ENCODE data around the gene LAMA1.

GRCh38 chr18:7023063-7023580 is 94.5 kb downstream of the LAMA1 start:
- TF ChIP-seq EZH2 (optimal IDR thresholded peaks at IDR 0.05; ENCODE audit: low read depth, low read length) (no peak), CTCF (IDR thresholded peaks at IDR 0.05; ENCODE audit: low read length) (no peak)

Measured in MM.1S (cell line).